ENCODE data around the gene MYL5. TPM values are rescaled to one million over a fixed set of nuclear protein-coding genes. Genes with fewer than 3 reads are reported as not detected.

MYL5 gene
- polyA plus RNA-seq, 3 donors: 4.2 to 12.6 (median 7.2) TPM

DNA sequence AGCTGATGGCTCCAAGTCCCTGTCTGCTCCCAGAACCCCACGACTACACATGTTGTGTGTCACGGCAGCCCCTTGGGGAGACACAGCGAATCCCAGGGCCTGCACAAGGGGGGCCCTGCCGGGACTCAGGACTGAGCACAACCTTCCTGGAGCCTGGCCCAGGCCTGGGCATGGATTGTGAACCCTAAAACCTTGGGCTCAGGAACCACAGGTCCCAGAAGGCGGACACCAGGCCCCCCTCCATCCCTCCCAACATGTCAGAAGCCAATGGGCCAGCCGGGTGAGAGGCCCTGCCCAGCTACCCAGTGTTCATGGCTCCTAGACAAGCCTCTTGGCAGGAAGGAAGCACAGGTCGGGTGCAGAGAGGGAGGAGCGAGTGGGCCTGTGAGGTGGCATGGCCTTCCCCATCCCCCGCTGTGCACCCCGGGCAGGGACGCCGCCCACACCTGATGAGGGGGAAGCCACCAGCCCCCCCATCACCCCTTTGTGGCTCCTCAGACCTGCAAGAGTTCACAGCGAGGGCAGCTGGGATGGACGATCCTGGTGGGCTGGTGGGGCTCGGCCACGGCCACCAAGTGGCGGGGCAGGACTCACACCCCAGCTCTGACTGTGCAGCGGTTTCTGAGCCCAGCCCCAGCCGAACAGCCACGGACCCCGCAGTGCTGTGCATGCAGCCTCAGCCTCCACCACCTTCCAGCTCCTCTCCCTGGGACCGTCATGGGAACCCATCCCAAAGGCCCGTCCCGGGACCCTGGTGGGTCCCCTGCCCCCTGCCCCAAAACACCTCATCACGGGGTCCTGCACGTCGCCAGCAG is 45.3 kb upstream of the MYL5 start:
- TF ChIP-seq, protein P1, sequence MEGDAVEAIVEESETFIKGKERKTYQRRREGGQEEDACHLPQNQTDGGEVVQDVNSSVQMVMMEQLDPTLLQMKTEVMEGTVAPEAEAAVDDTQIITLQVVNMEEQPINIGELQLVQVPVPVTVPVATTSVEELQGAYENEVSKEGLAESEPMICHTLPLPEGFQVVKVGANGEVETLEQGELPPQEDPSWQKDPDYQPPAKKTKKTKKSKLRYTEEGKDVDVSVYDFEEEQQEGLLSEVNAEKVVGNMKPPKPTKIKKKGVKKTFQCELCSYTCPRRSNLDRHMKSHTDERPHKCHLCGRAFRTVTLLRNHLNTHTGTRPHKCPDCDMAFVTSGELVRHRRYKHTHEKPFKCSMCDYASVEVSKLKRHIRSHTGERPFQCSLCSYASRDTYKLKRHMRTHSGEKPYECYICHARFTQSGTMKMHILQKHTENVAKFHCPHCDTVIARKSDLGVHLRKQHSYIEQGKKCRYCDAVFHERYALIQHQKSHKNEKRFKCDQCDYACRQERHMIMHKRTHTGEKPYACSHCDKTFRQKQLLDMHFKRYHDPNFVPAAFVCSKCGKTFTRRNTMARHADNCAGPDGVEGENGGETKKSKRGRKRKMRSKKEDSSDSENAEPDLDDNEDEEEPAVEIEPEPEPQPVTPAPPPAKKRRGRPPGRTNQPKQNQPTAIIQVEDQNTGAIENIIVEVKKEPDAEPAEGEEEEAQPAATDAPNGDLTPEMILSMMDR (IDR thresholded peaks at IDR 0.05): no peak
- H3K9me3 ChIP-seq (replicated peaks in 1 of 2; ENCODE audit: control insufficient read depth in 1 of 2, insufficient read depth in 1 of 2, low read length in 2 of 2): peaks cover 17 to 20% of the 10 kb centered on the region in 2 donors
- H3K4me3 Mint-ChIP-seq: no peak overlapping the region
- H3K27me3 Mint-ChIP-seq (ENCODE audit: low read depth in 3 of 3): peaks cover 0 to 7% (median 4%) of the 10 kb centered on the region in 3 donors
- WGBS (ENCODE audit: insufficient coverage): 93% methylated on average over 20 of the region's 27 CpGs
- no peak overlapping the region for H3K4me2 ChIP-seq (replicated peaks; ENCODE audit: extremely low read depth, low read length, poor library complexity, severe bottlenecking)
- peaks cover 15 to 36% (median 24%) of the 10 kb centered on the region in 7 donors for H3K9me3 Mint-ChIP-seq
- H3K4me1 Mint-ChIP-seq: peaks cover 3% of the 10 kb centered on the region
- no peaks in the 10 kb centered on the region for H3K79me2 ChIP-seq (ENCODE audit: insufficient read depth, low read length)
- H3K4me1 ChIP-seq (ENCODE audit: control insufficient read depth in 1 of 2, insufficient read depth in 2 of 2, low read length in 2 of 2): no peaks in the 10 kb centered on the region
- no peaks in the 10 kb centered on the region for H4K20me1 ChIP-seq (ENCODE audit: insufficient read depth, low read length)
- H2AFZ ChIP-seq (ENCODE audit: insufficient read depth, low read depth, low read length, poor library complexity, severe bottlenecking): no peak overlapping the region
- no peaks in the 10 kb centered on the region for H3K36me3 Mint-ChIP-seq
- no peaks in the 10 kb centered on the region for H3K36me3 ChIP-seq (replicated peaks in 1 of 2; ENCODE audit: control insufficient read depth in 1 of 2, insufficient read depth in 2 of 2, low read length in 2 of 2)
- H3K4me3 ChIP-seq (replicated peaks in 1 of 3; ENCODE audit: low read depth in 2 of 3, low read length in 3 of 3): no peak overlapping the region
- no peak overlapping the region for H3K27ac Mint-ChIP-seq
- no peak for DNase-seq
- H3K27me3 ChIP-seq (ENCODE audit: control insufficient read depth in 2 of 2, insufficient read depth in 2 of 2, low read length in 2 of 2): no peaks in the 10 kb centered on the region
- intact Hi-C loops (cut with micrococcal nuclease): no loop called here
- H3K27ac ChIP-seq (ENCODE audit: low read depth in 1 of 2, low read length in 2 of 2): no peak overlapping the region
- no peak overlapping the region for H3K9ac ChIP-seq (ENCODE audit: insufficient read depth, low read length, poor library complexity, severe bottlenecking)

DNA sequence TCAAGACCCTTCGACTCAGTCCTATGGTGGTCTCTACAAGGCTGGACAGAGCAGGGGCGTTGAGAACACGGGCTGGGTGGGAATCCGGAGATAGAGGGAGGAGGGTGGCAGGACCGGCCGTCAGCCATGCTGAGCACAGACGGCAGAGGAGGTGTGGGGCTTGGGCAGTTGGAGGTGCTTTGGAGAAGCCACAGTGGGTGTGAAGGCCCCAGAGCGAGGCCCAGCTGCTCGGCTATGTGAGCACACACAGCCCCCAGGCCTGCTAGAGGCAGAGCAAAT is 44.8 kb upstream of the MYL5 start:
- Histone ChIP-seq H4K20me1 (ENCODE audit: insufficient read depth, low read length) (no peaks in the 10 kb centered on the region), H3K9ac (ENCODE audit: insufficient read depth, low read length, poor library complexity, severe bottlenecking) (no peak overlapping the region), H3K27me3 (ENCODE audit: control insufficient read depth in 2 of 2, insufficient read depth in 2 of 2, low read length in 2 of 2) (no peaks in the 10 kb centered on the region), H3K27ac (ENCODE audit: low read depth in 1 of 2, low read length in 2 of 2) (no peak overlapping the region), H3K36me3 (replicated peaks in 1 of 2; ENCODE audit: control insufficient read depth in 1 of 2, insufficient read depth in 2 of 2, low read length in 2 of 2) (no peaks in the 10 kb centered on the region), H3K4me2 (replicated peaks; ENCODE audit: extremely low read depth, low read length, poor library complexity, severe bottlenecking) (no peak overlapping the region), H3K4me3 (replicated peaks in 1 of 3; ENCODE audit: low read depth in 2 of 3, low read length in 3 of 3) (no peak overlapping the region), H3K4me1 (ENCODE audit: control insufficient read depth in 1 of 2, insufficient read depth in 2 of 2, low read length in 2 of 2) (no peaks in the 10 kb centered on the region), H3K9me3 (replicated peaks in 1 of 2; ENCODE audit: control insufficient read depth in 1 of 2, insufficient read depth in 1 of 2, low read length in 2 of 2) (peaks cover 17 to 20% of the 10 kb centered on the region in 2 donors), H2AFZ (ENCODE audit: insufficient read depth, low read depth, low read length, poor library complexity, severe bottlenecking) (no peak overlapping the region), H3K79me2 (ENCODE audit: insufficient read depth, low read length) (no peaks in the 10 kb centered on the region)
- WGBS (ENCODE audit: insufficient coverage): 92% methylated on average over 9 of the region's 9 CpGs
- Mint-ChIP-seq H3K4me3 (no peak overlapping the region), H3K36me3 (no peaks in the 10 kb centered on the region), H3K27me3 (ENCODE audit: low read depth in 3 of 3) (peaks cover 0 to 6% (median 4%) of the 10 kb centered on the region in 3 donors), H3K4me1 (no peaks in the 10 kb centered on the region), H3K9me3 (peaks cover 15 to 37% (median 24%) of the 10 kb centered on the region in 7 donors), H3K27ac (no peak overlapping the region)
- TF ChIP-seq, protein P1 (IDR thresholded peaks at IDR 0.05): no peak
- DNase-seq: no peak
- intact Hi-C loops (cut with micrococcal nuclease): no loop called here

Data from CD14-positive monocyte (primary cell).